HG03457 (cell line): ENCODE measurements around the gene COPB2.
A peak's percentile ranks its signal among the peaks of the same experiment; 100 is the strongest.

Experiments used
- ATAC-seq: cut with Tn5 transposase; IDR thresholded peaks from one replicate; pipeline ENCODE4 v1.9.1; 2021; ENCODE audit warnings: moderate number of reproducible peaks; ENCODE audit not compliant: unreplicated experiment

The COPB2 gene

GRCh38 chr3:139329364-139329850 lies 60.0 kb downstream of the COPB2 start:
- ATAC-seq = peak; percentile 90

DNA sequence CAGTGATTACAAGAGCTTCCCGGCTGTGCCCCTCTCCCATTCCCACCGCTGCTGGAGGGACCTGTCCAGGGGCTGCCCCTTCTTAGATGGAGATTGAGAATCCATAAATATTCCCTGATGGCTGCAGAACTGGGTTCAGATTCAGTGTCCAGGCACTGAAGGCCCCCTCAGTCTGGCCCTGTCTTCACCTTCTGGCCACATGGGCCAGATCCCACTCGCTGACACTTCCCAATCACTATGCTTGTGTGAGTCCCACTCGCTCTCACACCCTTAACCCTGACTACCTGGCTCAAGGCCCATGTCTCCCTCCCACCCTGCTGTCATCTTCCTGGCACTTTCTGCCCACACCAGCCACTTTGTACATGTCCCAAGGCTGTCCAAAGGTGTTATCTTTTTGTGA lies 61.1 kb downstream of the COPB2 start:
- no peak for ATAC-seq

- ATAC-seq = no peak
Measured at GRCh38 chr3:139327861-139328260, 61.6 kb downstream of the COPB2 start.

DNA sequence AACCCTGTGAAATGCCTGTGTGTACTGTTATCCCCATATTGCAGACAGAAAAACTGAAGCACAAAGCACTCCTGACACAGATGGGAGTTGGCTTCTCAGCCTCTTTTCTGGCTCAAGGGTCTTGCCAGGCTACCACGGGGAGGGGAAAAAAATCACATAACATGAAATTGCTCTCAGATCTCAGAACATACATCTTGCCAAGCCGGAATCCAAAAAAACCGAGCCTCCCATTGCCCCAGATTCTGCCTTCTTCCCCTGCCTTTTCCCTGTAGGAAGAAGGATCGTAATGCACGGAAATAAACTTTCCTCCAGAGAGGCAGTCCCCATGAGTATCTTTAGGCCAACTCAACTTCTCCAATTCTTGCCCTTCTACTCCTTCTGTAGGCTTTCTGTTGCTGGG lies 62.2 kb downstream of the COPB2 start:
- ATAC-seq = no peak

DNA sequence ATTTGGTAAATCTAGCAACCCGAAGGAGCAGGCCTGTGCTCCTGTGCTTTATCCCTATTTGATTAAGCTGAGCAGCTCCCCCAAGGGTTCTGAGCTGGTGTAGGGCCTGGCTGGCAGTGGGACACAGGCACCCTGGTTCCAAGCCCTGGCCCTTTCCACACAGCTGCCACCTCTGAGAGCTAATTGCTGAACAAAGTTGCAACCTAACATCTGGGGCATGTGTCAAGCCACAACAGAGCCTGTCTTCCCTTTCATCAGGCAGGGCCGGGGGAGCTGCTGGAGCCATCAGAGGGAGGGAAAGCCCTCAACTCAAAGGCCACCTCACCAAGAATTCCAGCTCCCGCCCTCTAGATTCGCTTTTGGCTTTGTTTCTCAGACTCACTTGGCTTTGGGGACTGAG lies 62.7 kb downstream of the COPB2 start:
- no peak for ATAC-seq

DNA sequence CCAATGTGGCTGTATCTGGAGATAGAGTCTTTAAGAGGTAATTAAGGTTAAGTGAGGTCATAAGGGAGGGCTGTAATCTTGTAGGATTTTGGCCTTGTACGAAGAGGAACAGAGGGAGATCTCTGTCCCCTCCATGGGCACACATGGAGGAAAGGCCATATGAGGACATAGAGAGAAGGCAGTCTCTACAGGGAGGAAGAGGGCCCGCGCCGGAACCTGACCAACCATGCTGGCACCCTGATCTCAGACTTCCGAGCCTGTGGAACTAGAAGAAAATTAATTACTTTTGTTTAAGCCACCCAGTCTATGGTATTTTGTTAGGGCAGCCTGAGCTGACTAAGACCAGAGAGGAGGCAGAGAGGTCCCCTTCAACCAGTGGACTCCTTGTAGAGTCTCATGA lies 63.3 kb downstream of the COPB2 start:
- ATAC-seq = no peak

GRCh38 chr3:139325551-139325950 lies 63.9 kb downstream of the COPB2 start:
- ATAC-seq = no peak

GRCh38 chr3:139324456-139324855 lies 65.0 kb downstream of the COPB2 start:
- ATAC-seq = no peak

GRCh38 chr3:139323146-139323545 lies 66.3 kb downstream of the COPB2 start:
- no peak for ATAC-seq

DNA sequence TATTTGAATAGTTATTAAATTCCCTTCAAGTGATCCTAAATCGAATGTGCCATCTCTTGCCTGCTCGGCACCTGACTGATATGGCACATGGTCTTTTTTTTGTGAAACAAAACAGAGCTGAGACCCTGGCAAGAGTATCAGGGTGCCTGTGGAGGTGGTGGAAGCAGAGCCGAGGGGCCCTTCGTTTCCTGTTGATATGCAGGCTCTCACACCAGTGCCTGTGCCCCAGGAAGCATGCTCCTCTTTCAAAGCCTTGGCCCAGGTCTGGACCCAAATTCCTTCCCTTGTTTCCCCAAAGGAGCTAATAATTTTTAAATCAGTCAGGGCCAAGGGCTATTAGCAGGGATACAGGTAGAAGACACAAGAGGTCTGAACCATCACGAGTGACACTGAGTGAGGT lies 67.1 kb downstream of the COPB2 start:
- no peak for ATAC-seq

GRCh38 chr3:139320551-139321309 lies 68.7 kb downstream of the COPB2 start:
- no peak for ATAC-seq

DNA sequence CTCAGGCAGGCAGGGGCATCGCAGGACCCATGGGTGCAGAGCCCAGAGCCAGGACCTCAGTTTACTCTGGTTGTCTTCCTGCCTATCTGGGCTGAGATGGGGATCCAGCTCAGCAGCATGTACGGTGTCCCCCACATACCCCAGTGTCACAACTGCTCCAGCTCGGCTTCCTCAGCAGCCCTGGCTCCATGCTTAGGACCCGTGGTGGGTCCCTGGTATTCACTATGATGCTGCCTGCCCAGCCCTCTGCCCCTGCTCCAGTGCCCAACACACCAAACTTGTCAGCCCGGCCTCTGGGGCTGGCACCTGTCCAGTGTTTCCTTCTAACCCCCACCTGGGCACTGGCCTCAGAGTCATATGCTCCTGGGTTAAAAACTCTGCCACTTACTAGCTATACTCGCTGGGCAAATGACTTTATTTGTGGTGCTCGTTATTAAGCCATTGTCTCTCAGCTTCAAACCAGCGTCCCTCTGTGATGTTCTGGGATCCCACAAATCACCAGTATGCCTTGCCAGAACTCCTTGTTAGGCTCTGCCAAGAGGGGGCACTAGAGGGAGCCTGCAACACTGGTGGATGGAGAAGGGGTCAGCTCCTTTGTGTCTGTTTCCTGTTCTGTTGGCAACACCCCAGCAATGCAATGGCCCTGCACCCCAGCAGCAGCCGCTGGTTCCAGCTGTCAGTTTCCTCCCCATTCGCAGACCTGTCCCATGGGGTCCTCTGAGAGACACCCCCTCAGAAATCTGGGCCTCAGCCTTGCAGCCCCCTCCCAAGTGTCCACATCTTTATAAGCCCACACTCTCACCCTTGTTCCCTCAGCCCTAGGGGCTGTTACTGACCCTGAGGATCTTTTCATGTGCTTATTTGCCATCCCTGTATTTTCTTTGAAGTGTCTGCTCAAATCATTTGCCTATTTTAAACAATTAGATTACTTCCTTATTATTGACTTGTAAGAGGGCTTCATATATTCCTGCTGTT lies 69.7 kb downstream of the COPB2 start:
- ATAC-seq = no peak

GRCh38 chr3:139318826-139319225 lies 70.6 kb downstream of the COPB2 start:
- ATAC-seq = no peak

DNA sequence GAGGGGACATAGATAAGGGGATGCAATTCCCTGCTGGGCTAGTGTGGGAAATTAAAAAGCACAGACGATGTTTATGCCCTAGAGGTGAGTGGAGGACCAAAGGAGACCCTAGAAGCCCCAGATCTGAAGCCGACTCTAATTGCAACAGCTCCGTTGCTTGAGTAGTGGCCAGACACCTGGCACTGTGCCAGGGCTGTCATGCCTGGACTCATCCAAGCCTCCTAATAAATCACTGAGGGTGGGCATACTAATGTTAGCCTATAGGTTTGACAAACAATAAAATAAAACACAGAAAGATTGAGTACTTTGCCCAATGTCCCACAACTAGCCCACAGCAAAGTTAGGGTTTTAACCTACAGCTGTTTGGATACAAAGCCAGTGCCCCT lies 71.0 kb downstream of the COPB2 start:
- ATAC-seq = no peak

GRCh38 chr3:139317660-139318430 lies 71.6 kb downstream of the COPB2 start:
- no peak for ATAC-seq

DNA sequence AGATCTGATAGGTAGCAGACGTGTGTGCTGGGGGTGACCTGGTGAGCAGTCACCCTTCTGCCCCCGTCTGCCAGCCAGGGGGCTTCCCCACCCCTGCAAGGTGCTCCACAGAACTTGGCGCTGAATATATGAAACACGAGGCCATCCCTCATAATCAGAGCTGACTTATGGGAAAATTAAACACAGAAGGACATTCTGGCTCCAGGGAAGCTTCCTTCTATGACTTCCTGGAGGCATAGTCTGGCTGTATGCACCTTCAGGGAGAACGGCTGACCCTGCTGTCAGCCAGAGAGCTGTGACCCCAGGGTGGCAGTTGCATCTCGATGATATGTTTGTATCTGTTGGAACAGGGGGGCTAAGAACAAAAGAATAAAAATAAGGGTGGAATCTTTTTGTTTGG lies 72.2 kb downstream of the COPB2 start:
- no peak for ATAC-seq

DNA sequence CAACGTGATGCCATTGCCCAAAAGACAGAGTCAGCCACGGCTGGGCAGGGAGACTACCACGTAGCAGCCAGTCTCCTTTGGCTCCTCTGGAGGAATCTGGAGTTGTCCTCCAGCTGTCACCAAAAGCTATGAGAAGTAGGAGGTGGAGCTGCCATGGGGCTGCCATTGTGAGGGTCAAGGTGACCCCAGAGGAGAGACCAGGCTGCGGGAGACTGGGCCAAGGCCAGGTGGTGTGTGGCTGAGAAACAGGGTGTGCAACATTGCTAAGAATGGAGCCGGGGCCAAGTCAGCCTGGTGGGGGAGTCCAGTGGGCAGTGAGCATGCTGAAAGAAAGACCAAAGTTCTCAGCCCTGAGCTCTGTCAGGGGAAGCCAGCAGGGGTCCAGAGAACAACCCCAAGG lies 75.5 kb downstream of the COPB2 start:
- no peak for ATAC-seq

GRCh38 chr3:139312959-139313358 lies 76.5 kb downstream of the COPB2 start:
- ATAC-seq = no peak

DNA sequence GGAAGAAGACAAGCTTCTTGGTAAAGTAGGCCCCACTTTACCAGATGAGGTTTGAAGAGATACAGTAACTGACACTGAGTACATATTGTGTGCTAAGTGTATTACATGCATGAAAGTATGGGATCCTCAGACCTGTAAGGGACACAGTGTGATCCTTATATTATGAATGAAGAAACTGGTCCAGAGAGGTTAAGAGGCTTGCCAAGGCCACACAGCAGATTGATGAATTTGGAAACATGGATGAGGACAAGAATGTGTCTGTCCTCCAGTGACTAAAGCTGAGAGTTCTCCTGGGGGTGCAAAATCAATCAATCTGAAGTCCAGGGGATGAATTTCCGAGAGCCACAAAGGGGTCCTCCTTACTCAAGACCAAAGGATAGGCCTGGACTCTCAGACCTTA lies 77.0 kb downstream of the COPB2 start:
- no peak for ATAC-seq

GRCh38 chr3:139311557-139311956 lies 77.9 kb downstream of the COPB2 start:
- ATAC-seq = no peak

GRCh38 chr3:139310474-139310933 lies 78.9 kb downstream of the COPB2 start:
- no peak for ATAC-seq
